Activated B cell treated with CpG ODN at 0.5 μM for 24 hours (primary cell): Measurements from ENCODE around the gene CAP1. TPM values are rescaled to one million over a fixed set of nuclear protein-coding genes. Genes with fewer than 3 reads are reported as not detected.

ENCODE experiments used
- ATAC-seq: fragments of 200-7000 bp; cut with Tn5 transposase; one replicate; pipeline ENCODE4 v1.10.0; 2021; ENCODE audit warnings: low read depth, mild to moderate bottlenecking, moderate library complexity
- CTCF ChIA-PET: fragments of 350-600 bp; sonication (Branson Sonifier 250); formaldehyde crosslinking; loops from one replicate; lab custom pipeline; 2021; ENCODE audit warnings: antibody characterized with exemption; lab: Charles Lee
- POLR2A ChIA-PET: fragments of 350-600 bp; sonication (Branson Sonifier 250); formaldehyde crosslinking; loops from one replicate; lab custom pipeline; 2021; ENCODE audit warnings: antibody characterized with exemption; lab: Charles Lee
- DNase-seq: peaks from one replicate; pipeline ENCODE4 v3.0.0; 2022
- H3K27ac Mint-ChIP-seq: one replicate; pipeline ENCODE4 v1.8.0; 2020; ENCODE audit warnings: mixed read lengths
- H3K27me3 Mint-ChIP-seq: one replicate; pipeline ENCODE4 v1.8.0; 2021; ENCODE audit warnings: mixed read lengths
- H3K36me3 Mint-ChIP-seq: one replicate; pipeline ENCODE4 v1.8.0; 2021; ENCODE audit warnings: low read depth, mixed read lengths
- H3K4me1 Mint-ChIP-seq: one replicate; pipeline ENCODE4 v1.8.0; 2021; ENCODE audit warnings: mixed read lengths
- H3K4me3 Mint-ChIP-seq: one replicate; pipeline ENCODE4 v1.8.0; 2020; ENCODE audit warnings: mild to moderate bottlenecking, mixed read lengths
- H3K9me3 Mint-ChIP-seq: one replicate; pipeline ENCODE4 v1.8.0; 2020; ENCODE audit warnings: mixed read lengths
- CTCF ChIP-seq: fragments of 200-600 bp; IDR thresholded peaks from one replicate; pipeline ENCODE4 v1.8.0; 2022; ENCODE audit warnings: antibody characterized with exemption, mild to moderate bottlenecking
- intact Hi-C: fragments of 100-400 bp; cut with micrococcal nuclease; formaldehyde crosslinking; loops from one replicate; pipeline ENCODE4 v1.15.1; 2024
- total RNA-seq: library from RNA; stranded (reverse); gene quantifications from 2 replicates; pipeline ENCODE4 v1.2.3, GENCODE V29; 2022

The CAP1 gene
- total RNA-seq, 1 donor from 2014 or later = 410 TPM

GRCh38 chr1:40045766-40046165 is 5.2 kb downstream of the CAP1 start:
- Mint-ChIP-seq H3K27ac (no peak overlapping the region), H3K27me3 (no peaks in the 10 kb centered on the region), H3K36me3 (peaks cover 66% of the 10 kb centered on the region), H3K4me1 (peaks cover 84% of the 10 kb centered on the region), H3K9me3 (no peaks in the 10 kb centered on the region), H3K4me3 (no peak overlapping the region)
- CTCF ChIA-PET = no interaction called here
- DNase-seq (no peak), ATAC-seq (no peak)
- intact Hi-C loops = no loop called here
- TF ChIP-seq CTCF = no peak
- POLR2A ChIA-PET = interaction anchor here (1.5 kb wide), 1 partner anchor 14 kb away, joined by 4 read pairs; no protein-coding TSS in a partner anchor

GRCh38 chr1:40047276-40047675 is 6.7 kb downstream of the CAP1 start:
- no peaks in the 10 kb centered on the region for H3K9me3 Mint-ChIP-seq
- no peak overlapping the region for H3K4me3 Mint-ChIP-seq
- no peak for TF ChIP-seq CTCF
- H3K36me3 Mint-ChIP-seq = peaks cover 64% of the 10 kb centered on the region
- ChIA-PET POLR2A (interaction anchor here (0.7 to 4.1 kb wide), 3 partner anchors 7 to 677 kb away, joined by 3 to 34 read pairs (median 5); partner anchors contain the start of gene CAP1), CTCF (no interaction called here)
- no peak overlapping the region for H3K27ac Mint-ChIP-seq
- ATAC-seq (no peak), DNase-seq (no peak)
- H3K4me1 Mint-ChIP-seq = peaks cover 87% of the 10 kb centered on the region
- intact Hi-C loops = no loop called here
- H3K27me3 Mint-ChIP-seq = no peaks in the 10 kb centered on the region

- ChIA-PET CTCF (no interaction called here), POLR2A (interaction anchor here (1.0 to 4.1 kb wide), 2 partner anchors 7 to 17 kb away, joined by 3 to 34 read pairs; partner anchors contain the start of gene CAP1)
- Mint-ChIP-seq H3K9me3 (no peaks in the 10 kb centered on the region), H3K27me3 (no peaks in the 10 kb centered on the region), H3K4me1 (peaks cover 85% of the 10 kb centered on the region), H3K4me3 (no peak overlapping the region), H3K27ac (peak overlapping the region; percentile 18), H3K36me3 (peaks cover 62% of the 10 kb centered on the region)
- intact Hi-C loops = no loop called here
- TF ChIP-seq CTCF = no peak
- DNase-seq = no peak
- no peak for ATAC-seq
Observed at GRCh38 chr1:40047769-40048168, 7.2 kb downstream of the CAP1 start.

- intact Hi-C loops = no loop called here
- TF ChIP-seq CTCF = no peak
- Mint-ChIP-seq H3K27ac (peak overlapping the region; percentile 72), H3K4me1 (peaks cover 82% of the 10 kb centered on the region), H3K36me3 (peaks cover 68% of the 10 kb centered on the region), H3K9me3 (no peaks in the 10 kb centered on the region), H3K4me3 (no peak overlapping the region), H3K27me3 (no peaks in the 10 kb centered on the region)
- CTCF ChIA-PET = interaction anchor here (0.9 to 1.7 kb wide), 3 partner anchors 11 to 28 kb away, joined by 3 to 6 read pairs (median 3); no protein-coding TSS in a partner anchor
- POLR2A ChIA-PET = interaction anchor here (2.0 to 4.1 kb wide), 2 partner anchors 9 to 15 kb away, joined by 8 to 34 read pairs; partner anchors contain the start of gene CAP1
- ATAC-seq = no peak
- no peak for DNase-seq
Observed at GRCh38 chr1:40049725-40050124, 9.2 kb downstream of the CAP1 start.

- Mint-ChIP-seq H3K4me1 (peaks cover 81% of the 10 kb centered on the region), H3K9me3 (no peaks in the 10 kb centered on the region), H3K4me3 (peak overlapping the region; percentile 40), H3K36me3 (peaks cover 69% of the 10 kb centered on the region), H3K27me3 (no peaks in the 10 kb centered on the region), H3K27ac (peak overlapping the region; percentile 78)
- no peak for TF ChIP-seq CTCF
- ChIA-PET POLR2A (interaction anchor here (1.1 to 4.1 kb wide), 4 partner anchors 11 to 14 kb away, joined by 4 to 34 read pairs (median 6); partner anchors contain the start of gene CAP1), CTCF (interaction anchor here (1.1 to 1.7 kb wide), 3 partner anchors 14 to 27 kb away, joined by 3 to 6 read pairs (median 3); no protein-coding TSS in a partner anchor)
- peak; percentile 69 for ATAC-seq
- intact Hi-C loops = no loop called here
- DNase-seq = no peak
Observed at GRCh38 chr1:40050863-40051262, 10.3 kb downstream of the CAP1 start.
